Measurements from ENCODE around the gene TUBB6. TPM values are rescaled to one million over a fixed set of nuclear protein-coding genes. Genes with fewer than 3 reads are reported as not detected.
A peak's percentile ranks its signal among the peaks of the same experiment; 100 is the strongest.

TUBB6 gene
- total RNA-seq, 1 experiment from 2014 or later = 42.2 TPM

GRCh38 chr18:12369211-12369610, 61.2 kb downstream of the TUBB6 start:
- ChIA-PET CTCF (no interaction called here), POLR2A (ENCODE audit: unreplicated experiment) (interaction anchor here (0.6 kb wide), 1 partner anchor 38 kb away, joined by 7 read pairs; the partner anchor contains the start of gene PRELID3A)
- Histone ChIP-seq H4K20me1 (ENCODE audit: insufficient read depth) (peaks cover 29% of the 10 kb centered on the region), H3K9me3 (ENCODE audit: insufficient read depth, low read depth) (no peaks in the 10 kb centered on the region), H3F3A (ENCODE audit: insufficient read depth, low read depth) (no peaks in the 10 kb centered on the region), H3K9me2 (ENCODE audit: insufficient read depth) (no peaks in the 10 kb centered on the region), H2AFZ (no peak overlapping the region), H3K27ac (no peak overlapping the region), H3K79me2 (ENCODE audit: low read depth) (peaks cover 47% of the 10 kb centered on the region), H3K4me2 (no peak overlapping the region), H3K27me3 (ENCODE audit: insufficient read depth, low read depth) (no peaks in the 10 kb centered on the region), H3K4me1 (replicated peaks; ENCODE audit: insufficient read depth) (peaks cover 28% of the 10 kb centered on the region), H3K4me3 (no peak overlapping the region), H3K36me3 (ENCODE audit: low read depth) (peaks cover 21% of the 10 kb centered on the region; the same call in 1 of the 2 replicates)
- no TSS peak for BruUV-seq (replicated peaks)
- TF ChIP-seq, protein P1, sequence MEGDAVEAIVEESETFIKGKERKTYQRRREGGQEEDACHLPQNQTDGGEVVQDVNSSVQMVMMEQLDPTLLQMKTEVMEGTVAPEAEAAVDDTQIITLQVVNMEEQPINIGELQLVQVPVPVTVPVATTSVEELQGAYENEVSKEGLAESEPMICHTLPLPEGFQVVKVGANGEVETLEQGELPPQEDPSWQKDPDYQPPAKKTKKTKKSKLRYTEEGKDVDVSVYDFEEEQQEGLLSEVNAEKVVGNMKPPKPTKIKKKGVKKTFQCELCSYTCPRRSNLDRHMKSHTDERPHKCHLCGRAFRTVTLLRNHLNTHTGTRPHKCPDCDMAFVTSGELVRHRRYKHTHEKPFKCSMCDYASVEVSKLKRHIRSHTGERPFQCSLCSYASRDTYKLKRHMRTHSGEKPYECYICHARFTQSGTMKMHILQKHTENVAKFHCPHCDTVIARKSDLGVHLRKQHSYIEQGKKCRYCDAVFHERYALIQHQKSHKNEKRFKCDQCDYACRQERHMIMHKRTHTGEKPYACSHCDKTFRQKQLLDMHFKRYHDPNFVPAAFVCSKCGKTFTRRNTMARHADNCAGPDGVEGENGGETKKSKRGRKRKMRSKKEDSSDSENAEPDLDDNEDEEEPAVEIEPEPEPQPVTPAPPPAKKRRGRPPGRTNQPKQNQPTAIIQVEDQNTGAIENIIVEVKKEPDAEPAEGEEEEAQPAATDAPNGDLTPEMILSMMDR (conservative IDR thresholded peaks at IDR 0.05) = no peak
- no peak for TF ChIP-seq EZH2 (IDR thresholded peaks at IDR 0.05; ENCODE audit: low read depth)
- no peak for DNase-seq
- intact Hi-C loops (cut with micrococcal nuclease; ENCODE audit: unreplicated experiment) = no loop called here

- intact Hi-C loops (cut with micrococcal nuclease; ENCODE audit: unreplicated experiment) = loop anchor here (10.0 kb wide), 1 partner anchor 387 kb away; the partner anchor contains the start of gene IMPA2
- H3K9me3 ChIP-seq (ENCODE audit: insufficient read depth, low read depth) = no peaks in the 10 kb centered on the region
- no peak overlapping the region for H2AFZ ChIP-seq
- peak overlapping the region; percentile 15 for H3K4me2 ChIP-seq
- H3K9me2 ChIP-seq (ENCODE audit: insufficient read depth) = no peaks in the 10 kb centered on the region
- ChIA-PET POLR2A (ENCODE audit: unreplicated experiment) (no interaction called here), CTCF (no interaction called here)
- no peak overlapping the region for H3K4me3 ChIP-seq
- peaks cover 71% of the 10 kb centered on the region for H3K79me2 ChIP-seq (ENCODE audit: low read depth)
- H3K4me1 ChIP-seq (replicated peaks; ENCODE audit: insufficient read depth) = peaks cover 40% of the 10 kb centered on the region
- BruUV-seq (replicated peaks) = no TSS peak
- no peaks in the 10 kb centered on the region for H3K27me3 ChIP-seq (ENCODE audit: insufficient read depth, low read depth)
- peaks cover 21% of the 10 kb centered on the region; the same call in 1 of the 2 replicates for H3K36me3 ChIP-seq (ENCODE audit: low read depth)
- no peak for TF ChIP-seq EZH2 (IDR thresholded peaks at IDR 0.05; ENCODE audit: low read depth)
- TF ChIP-seq, protein P1 (conservative IDR thresholded peaks at IDR 0.05) = no peak
- H3K27ac ChIP-seq = no peak overlapping the region
- DNase-seq = no peak
- H4K20me1 ChIP-seq (ENCODE audit: insufficient read depth) = peaks cover 41% of the 10 kb centered on the region
- H3F3A ChIP-seq (ENCODE audit: insufficient read depth, low read depth) = peaks cover 7% of the 10 kb centered on the region; the same call in 1 of the 2 replicates
These were observed 63.5 kb downstream of the TUBB6 start for GRCh38 chr18:12371590-12371989.

- H3K9me3 ChIP-seq (ENCODE audit: insufficient read depth, low read depth) = no peaks in the 10 kb centered on the region
- POLR2A ChIA-PET (ENCODE audit: unreplicated experiment) = interaction anchor here (0.5 kb wide), 1 partner anchor 329 kb away, joined by 4 read pairs; no protein-coding TSS in a partner anchor
- H3K79me2 ChIP-seq (ENCODE audit: low read depth) = peaks cover 71% of the 10 kb centered on the region
- intact Hi-C loops (cut with micrococcal nuclease; ENCODE audit: unreplicated experiment) = loop anchor here (10.0 kb wide), 1 partner anchor 388 kb away; the partner anchor contains the start of gene IMPA2
- peaks cover 9% of the 10 kb centered on the region; the same call in 1 of the 2 replicates for H3F3A ChIP-seq (ENCODE audit: insufficient read depth, low read depth)
- no peak overlapping the region for H3K4me3 ChIP-seq
- no peak for DNase-seq
- H3K36me3 ChIP-seq (ENCODE audit: low read depth) = peaks cover 21% of the 10 kb centered on the region; the same call in 1 of the 2 replicates
- CTCF ChIA-PET = no interaction called here
- H3K27ac ChIP-seq = no peak overlapping the region
- H3K4me2 ChIP-seq = no peak overlapping the region
- BruUV-seq (replicated peaks) = no TSS peak
- H2AFZ ChIP-seq = no peak overlapping the region
- peaks cover 40% of the 10 kb centered on the region for H3K4me1 ChIP-seq (replicated peaks; ENCODE audit: insufficient read depth)
- H3K27me3 ChIP-seq (ENCODE audit: insufficient read depth, low read depth) = no peaks in the 10 kb centered on the region
- no peaks in the 10 kb centered on the region for H3K9me2 ChIP-seq (ENCODE audit: insufficient read depth)
- peaks cover 37% of the 10 kb centered on the region for H4K20me1 ChIP-seq (ENCODE audit: insufficient read depth)
- TF ChIP-seq, protein P1 (conservative IDR thresholded peaks at IDR 0.05) = no peak
- TF ChIP-seq EZH2 (IDR thresholded peaks at IDR 0.05; ENCODE audit: low read depth) = no peak
These were observed 64.4 kb downstream of the TUBB6 start for GRCh38 chr18:12372406-12372805.
